ENCODE measurements around the gene SLC35A1.
A peak's percentile ranks its signal among the peaks of the same experiment; 100 is the strongest.
"Not testable (repeated sequence)": the region's sequence is repeated elsewhere in the genome, so short reads cannot be mapped to it uniquely, and the experiment has no call there.

Gene SLC35A1, protein sequence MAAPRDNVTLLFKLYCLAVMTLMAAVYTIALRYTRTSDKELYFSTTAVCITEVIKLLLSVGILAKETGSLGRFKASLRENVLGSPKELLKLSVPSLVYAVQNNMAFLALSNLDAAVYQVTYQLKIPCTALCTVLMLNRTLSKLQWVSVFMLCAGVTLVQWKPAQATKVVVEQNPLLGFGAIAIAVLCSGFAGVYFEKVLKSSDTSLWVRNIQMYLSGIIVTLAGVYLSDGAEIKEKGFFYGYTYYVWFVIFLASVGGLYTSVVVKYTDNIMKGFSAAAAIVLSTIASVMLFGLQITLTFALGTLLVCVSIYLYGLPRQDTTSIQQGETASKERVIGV

DNA sequence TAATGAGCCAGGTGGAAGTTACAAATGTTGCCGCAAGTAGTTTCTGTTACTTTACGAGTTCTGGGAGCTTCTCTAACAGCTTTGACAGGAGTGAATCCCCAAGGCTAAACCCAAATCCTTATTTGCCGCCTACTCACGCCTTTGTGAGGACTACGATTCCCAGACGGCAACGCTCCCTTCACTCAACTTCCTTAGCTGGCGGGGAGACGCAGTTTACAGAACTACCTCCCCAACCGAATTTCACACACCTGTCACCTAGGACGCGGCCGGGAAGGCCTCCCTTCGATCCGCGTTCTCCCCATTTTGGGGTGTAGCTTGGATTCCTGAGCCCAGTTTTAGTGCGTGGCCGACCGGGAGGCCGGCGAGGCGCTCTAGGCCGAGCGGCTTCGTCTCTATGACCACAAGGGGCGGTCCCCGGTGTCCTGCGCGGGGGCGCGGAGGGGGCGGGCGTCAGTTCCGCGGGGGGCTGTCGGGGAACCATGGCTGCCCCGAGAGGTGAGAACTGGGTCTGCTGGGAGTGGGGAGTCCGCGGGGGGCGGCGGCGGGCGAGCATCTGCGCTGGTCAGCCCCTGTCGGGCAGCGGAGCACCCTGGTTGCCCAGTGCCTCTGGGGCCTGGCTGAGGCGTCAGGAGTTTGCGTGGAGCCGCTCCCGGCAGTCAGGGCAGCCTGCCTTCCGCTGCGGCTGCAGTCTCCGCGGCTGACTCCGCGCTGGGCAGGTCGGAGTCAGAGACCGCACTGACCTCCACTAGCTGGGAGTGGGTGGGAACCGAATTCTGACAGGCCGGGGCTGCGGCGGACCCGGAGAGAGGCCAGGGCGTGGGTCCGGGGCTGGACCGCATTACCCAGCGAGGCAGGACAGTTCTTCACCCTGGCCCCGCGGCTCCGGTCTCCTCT lies at the start of gene SLC35A1:
Gene SLC35A1 (plus strand): TSS at position 450 of the 894 bp plus-strand sequence. CDS start 30 bp downstream, at position 480.
- DNase-seq: peak; percentile 19

DNA sequence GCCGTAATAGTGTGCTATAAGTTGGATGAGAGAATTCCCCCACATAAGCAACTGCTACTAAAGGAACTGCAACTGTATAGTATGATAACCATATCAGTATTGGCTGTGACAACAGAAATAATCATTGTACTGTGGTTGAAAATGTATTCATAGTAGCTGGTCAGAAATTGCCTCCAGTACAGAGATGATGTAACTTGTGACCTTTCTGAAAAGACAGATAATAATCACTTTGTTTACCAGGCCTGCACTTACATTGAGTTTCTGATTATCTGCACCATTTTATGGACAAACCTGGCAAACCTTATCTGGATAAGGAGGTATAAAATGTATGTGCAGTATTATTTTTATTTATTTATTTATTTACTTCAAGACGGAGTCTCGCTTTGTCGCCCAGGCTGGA lies 46.0 kb upstream of the SLC35A1 start:
- no peak for DNase-seq

DNA sequence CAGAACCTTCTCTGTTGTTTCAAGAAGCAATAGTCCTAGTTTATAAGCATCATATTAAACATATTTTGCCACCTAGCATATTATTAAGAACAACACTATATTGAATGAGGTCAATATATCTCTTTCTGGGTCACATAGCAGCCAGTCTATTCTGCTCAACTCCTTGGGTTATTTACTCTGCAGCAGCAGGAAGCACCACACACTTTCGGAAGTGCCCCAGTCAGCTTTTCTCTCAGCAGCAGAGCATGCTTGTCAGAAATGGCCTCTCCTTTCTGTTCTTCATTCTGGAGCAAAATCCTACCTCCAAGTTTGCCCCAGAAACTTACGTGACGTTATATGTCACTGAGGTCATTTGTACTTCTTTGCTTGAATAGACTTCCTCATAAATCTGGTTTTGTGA lies 42.3 kb upstream of the SLC35A1 start:
- DNase-seq: no peak

DNA sequence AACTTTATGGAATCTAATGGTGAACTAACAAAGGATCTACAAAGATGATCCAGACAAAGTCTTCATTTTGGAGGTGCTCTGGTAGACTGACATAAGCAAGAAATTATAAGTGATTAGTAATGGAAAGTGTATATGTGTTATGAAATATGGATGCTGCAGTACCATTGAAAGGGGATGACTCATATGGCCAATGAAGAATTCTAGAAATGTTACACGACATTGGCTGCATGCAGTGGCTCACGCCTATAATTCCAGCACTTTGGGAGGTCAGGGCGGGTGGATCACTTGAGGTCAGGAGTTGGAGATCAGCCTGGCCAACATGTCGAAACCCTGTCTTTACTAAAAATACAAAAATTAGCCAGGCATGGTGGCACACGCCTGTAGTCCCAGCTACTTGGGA lies 41.5 kb upstream of the SLC35A1 start:
- DNase-seq: no peak

DNA sequence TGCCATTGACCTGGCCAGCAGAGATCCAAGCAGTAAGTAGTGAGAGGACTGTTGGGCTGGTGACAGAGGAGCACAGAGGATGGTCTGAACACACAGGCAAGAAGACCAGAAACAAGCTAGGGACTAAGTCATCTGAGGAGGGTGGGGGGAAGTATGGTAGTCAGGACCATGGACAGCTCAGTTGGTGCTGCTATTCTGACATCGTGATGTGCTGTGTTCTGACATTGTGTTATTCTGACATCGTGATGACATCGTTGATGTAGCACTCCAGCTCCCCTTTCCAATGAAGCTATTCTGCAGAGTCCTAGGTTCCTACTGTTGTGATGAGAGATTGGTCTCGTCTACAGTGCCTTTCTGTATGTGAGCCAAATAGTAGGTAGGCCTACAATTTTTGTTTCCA lies 36.3 kb upstream of the SLC35A1 start:
- no peak for DNase-seq

DNA sequence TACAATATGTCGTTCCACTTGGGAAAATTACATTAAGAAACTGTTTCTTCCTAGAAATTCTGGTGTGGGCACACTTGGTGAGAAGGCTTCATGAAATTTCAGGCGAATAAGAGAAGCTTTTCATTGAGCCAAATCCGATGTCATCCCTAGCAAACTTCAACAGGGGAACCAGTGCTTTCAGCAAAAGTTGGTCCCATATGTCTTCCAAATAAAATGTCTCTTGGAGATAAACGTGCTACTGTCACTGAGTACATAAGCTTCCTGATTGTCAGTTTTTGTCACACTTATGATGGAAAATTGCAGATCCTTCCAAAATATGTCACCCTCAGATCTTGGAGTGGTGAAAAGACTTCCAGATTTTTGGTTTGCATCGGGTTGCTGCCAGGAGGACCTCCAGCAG lies 31.1 kb upstream of the SLC35A1 start:
- no peak for DNase-seq

DNA sequence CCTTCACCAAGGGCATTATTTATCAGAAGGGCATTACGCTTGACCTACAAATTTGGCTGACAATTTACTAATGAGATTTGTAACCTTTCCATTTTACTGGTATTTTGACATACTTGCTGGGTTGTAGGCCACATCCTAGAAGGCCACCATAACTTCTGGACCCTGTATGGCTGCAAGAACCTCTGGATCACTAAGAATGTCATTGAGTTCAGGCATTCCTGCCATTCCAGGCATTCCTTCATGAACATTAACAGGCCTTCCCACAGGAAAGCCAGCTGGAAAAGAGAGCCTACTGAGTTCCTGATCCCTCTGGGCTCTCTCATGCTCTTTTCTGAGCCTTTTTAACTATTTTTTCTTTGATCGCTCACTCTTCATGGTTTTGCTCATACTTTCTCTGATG lies 28.4 kb upstream of the SLC35A1 start:
- no peak for DNase-seq

DNA sequence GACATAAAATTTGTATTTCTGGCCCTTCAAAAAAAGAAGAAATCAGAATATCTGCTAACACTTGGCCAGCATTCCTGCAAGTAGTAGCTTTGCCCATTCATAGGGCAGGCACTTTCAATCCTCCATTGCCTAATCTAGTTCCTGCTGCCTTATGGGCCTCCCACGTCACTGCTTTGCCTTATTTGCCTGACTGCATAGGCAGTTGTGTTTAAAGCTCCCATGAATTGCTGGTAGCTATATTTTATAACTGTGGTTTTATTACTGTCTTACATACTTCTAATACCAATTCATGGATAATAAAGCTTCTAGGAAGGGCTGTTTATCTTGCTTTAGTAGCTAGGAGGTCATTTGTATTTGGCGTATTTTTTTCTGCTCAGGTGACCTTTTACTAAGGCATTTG lies 7.7 kb upstream of the SLC35A1 start:
- DNase-seq: no peak

DNA sequence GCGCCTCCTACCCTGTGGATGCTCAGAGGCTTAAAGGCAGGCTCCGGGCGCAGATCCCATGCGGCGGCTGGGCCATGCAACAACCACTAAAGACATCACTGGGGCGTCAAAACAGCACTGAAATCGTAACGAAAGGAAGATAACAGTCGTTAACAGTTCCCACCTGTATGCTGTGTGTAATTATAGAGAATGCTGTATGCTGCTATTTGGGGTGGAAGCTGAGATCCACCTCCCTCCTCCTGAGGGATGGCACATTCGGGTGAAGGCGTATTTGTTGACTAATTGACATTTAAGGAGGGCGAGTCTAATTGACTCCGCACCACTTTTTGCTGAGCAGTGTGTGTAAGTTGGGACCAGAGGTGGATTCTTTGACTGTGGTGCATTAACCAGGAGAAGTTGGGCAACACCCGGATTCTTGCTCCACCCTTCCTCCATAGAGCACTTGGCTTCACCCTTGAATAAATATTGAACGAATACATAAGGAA lies 687 bp downstream of the SLC35A1 start:
- no peak for DNase-seq

DNA sequence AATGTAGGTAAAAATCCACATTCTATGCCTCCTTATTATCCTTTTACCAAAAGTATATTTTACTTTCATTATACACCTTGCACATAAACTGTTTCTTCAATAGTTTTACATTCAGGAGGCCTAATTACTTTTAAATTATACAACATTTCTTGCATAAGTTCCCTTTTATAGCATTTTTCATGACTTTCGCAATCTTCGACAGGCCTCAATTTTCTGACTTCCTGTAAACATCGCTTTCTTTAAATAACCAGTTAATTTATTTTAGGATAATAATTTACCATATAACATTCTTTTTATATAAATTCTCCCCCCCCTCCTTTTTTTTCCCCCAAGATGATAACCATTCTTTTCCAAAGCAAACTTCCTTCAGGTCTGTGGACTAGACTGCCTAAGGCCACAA lies 9.2 kb downstream of the SLC35A1 start:
- DNase-seq: no peak

DNA sequence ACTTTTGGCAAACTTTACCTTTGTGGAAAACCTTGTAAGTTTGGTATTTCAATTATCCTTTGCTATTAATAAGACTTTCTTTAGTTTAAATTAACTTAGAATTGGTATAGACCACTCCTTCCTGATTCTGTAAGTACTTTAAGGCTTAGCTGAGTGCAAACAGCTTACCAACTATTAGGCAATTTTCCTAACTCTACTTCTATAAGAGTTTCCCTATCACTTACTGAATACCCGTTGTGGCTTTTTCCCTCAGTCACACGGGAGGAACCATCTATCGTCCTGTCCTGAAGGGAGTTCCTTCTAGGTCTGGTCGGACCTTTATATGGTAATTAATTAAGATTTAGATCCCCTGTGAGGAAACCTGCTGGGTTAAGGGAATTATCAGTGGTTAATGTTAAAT lies 9.6 kb downstream of the SLC35A1 start:
- DNase-seq: no peak

DNA sequence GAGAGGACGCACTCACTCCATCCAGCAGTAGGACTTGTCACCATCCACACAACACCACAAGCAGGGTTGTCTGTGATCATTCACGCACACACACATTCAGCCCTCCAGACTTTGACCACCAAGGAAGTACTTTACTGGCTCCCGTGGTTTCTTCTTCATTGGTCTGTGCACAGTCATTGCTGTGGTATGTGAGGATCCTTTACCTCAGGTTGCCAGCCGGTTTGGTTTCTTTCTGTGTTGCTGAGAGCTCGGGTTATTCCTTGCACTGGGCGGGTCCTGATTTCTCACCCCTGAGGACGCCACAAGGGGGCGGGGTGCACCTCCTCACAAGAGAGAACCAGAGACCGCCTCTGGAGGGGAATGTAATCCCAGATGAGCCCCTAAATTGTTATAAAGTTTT lies 11.2 kb downstream of the SLC35A1 start:
- DNase-seq: no peak

DNA sequence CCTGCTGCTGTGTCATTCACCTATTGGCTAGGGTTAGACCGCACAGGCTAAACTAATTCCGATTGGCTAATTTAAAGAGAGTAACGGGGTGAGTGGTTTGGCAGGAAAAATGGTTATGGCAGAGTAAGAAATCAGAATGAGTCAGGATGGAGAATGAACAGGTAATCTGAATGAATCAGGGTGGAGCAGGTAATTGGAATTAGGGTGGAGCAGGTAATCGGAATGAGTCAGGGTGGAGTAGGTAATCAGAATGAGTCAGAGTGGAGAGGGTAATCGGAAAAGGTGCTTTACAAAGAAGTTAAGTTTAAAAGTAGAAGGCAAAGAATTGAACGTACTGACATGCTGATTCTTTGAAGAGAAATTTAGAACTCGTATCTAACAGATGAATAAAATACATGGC lies 11.7 kb downstream of the SLC35A1 start:
- no peak for DNase-seq

DNA sequence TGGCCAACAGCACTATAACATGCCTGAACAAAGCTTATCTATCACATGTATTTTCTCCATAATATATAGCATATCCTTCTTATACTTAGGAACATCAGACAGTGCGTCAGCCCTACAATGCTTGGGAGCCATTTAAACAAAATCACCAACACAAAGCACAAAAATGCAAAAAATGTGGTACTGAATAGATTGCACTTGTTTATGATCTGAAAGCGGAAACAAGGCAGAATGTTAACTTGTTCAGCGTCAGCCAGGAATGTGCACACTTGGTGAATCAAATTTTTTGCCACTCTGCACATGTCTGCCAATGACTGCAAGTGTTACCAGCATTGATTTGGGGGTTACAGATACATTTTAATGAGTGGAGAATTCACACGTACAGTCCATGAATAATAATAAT lies 14.8 kb downstream of the SLC35A1 start:
- no peak for DNase-seq

DNA sequence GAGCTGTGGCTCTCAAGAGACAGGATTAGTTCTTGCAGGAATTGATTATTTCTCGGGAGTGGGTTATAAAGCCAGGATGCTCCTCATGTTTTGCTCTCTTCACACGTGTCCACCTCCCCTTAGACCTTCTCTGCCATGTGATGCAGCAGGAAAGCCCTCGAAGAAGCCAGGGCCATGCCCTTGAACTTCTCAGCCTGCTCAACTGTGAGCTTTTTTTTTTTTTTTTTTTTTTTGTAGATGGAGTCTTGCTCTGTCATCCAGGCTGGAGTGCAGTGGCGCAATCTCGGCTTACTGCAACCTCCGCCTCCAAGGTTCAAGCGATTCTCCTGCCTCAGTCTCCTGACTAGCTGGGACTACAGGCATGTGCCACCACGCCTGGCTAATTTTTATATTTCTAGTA lies 16.6 kb downstream of the SLC35A1 start:
- not testable (repeated sequence) for DNase-seq

DNA sequence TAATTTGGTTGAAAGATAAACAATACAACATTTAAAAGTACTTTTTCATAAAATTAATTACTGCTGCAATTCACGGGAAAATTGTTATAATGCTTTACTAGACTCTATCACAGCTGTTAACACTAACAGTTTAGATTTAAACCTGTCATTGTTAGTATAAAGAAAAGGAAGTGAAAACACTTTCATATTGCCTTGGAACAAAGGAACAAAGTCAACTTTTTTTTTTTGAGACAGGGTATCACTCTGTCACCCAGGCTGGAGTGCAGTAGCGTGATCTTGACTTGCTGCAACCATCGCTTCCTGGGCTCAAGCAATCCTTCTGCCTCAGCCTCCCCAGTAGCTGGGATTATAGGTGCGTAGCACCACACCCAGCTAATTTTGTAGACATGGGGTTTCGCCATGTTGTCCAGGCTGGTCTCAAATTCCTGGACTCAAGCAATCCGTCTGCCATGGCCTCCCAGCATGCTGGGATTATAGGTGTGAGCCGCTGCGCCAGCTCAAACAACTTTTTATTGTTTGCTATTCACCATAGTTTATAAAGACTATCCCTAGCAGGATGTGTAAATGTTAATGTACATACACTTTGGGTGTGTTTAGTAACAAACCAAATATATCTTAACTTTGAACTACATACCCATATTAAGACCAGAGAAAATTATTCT lies 22.1 kb downstream of the SLC35A1 start:
- no peak for DNase-seq

DNA sequence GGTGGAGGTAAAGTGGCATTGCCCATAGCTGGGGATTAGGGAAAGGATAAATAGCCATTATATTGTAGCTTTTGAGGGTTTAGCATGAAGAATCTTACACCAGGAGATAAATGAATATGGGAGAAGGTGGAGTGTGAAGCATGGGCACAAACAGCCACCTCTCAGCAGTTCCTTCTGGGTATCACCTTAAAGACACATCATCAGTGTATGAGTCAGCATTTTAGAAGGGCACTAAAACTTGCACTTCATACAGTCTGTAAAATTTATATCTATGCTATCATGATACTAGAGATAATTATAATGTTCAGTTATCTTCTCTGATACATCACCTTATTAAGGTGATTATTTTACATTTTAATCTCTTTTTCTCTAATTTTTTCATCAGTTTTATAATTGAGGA lies 25.3 kb downstream of the SLC35A1 start:
- no peak for DNase-seq

DNA sequence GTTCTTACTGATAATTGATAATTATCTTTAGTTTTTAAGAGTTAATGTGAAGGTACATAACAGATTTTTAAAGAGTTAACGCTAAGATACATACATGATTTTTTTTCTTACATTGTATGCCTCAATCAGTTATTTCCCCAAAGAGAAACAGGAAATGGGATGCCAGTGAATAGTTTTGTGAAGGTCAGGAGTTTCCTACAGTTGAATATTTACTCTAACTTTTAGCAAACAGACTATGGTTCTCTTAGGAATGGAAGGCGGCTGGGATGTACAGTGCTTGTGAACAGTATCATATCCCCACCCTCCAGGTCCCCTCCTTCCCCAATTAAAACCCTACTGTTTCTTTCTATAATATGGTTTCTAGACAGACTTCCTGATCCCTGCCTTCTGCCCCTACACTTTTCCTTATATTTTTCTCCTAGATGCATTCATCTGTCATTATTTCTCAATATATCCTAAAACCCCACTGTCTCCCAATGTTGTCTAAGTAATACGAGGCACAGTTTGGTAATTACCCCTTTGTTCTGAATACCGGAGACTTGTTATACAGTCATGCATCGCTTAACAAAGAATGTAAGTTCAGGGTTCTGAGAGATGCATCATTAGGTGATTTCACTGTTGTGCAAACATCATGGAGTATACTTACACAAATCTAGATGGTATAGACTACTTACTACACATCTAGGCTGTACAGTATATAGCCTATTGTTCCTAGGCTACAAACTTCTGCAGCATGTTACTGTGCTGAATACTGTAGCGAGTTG lies 29.2 kb downstream of the SLC35A1 start:
- DNase-seq: no peak

DNA sequence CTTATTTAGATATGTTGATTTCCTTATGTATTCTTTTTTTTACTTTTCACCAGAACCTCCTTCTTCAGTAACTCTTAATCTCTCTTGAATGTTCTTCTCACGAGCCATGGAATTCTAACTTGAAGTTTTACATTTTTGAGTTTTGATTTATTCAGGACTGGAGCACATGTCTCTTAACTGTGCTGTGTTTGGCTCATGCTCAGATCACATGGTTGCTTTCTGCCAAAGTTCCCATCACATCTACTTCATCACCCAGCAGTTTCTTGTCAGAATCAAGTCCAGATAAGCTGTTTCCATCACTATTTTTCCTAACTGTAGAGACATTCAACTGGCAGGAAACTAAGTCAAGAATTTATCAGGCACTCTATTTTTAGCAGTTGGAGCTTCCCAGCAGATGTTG lies 31.7 kb downstream of the SLC35A1 start:
- no peak for DNase-seq

DNA sequence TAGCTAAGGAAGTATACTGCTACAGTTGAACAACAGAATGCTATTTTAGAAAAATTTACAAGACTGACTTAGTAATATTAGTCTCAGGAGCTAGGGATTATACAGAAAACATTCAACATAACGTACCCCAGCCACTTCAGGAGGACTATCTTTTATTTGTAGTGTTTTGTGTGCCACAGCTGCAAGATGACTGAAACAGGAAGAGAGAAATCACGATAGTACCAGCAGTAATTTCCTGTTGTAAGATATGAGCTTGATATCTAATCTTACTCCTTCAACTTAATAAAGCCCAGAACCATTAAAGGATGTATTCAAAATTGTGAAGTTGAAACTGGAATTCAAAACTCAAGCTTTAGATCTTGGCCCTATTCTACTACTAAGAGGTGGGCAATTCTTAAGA lies 42.1 kb downstream of the SLC35A1 start:
- DNase-seq: no peak

DNA sequence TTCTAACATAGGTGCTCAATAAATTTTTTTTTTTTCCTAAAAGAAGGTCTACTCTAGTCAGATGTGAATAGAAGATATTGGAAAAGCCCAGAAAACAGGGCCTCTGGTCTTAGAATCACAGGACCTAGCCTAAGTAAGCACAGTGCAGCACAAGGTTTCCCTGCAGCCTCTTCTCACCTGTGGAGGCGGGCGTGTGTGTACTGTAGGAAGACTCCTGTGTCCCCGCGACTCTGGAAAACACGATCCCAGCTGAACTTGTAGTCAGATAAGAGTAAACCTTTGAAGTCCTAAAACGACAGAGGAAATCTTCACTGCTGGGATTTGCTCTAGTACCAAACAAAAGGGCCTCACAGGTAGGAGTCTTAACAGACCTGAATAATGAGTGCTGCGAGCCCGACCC lies 45.7 kb downstream of the SLC35A1 start:
- DNase-seq: no peak

DNA sequence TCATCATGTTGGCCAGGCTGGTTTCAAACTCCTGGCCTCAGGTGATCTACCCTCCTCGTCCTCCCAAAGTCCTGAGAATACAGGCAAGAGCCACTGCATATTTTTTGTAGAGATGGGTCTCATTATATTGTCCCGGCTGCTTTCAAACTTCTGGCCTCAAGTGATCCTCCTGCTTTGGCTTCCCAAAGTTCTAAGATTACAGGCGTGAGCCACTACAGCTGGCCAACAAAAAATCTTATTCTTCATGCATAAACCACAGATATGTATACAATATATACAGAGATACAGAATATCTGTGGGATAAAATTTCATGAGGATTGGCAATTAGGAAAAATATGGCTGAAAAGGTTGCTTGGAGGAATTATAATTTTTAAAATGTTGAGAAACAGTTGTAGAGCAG lies 49.9 kb downstream of the SLC35A1 start:
- no peak for DNase-seq

DNA sequence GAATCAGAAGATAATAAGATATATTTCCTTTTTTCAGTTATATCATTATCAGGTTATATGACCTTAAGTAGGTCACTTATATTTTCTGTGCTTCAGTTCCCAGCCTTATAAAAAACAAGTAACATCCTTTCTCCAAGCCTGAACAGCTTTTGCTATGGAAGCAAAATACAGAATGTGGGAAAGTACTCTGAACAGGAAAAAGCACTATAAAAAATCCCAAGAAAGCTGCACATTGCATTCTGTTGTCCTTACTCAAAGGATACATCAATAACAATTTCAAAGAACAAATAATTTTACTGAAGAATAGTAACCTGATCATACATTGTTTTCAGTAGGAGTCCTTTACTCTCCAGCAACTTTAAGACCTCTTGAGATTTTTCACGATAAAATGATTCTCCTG lies 56.4 kb downstream of the SLC35A1 start:
- DNase-seq: no peak
